OCI-LY7 (cell line): Measurements from ENCODE around the gene THAP4.

Source experiments
- EZH2phosphoT487 ChIP-seq: fragments of 200-600 bp; sonication (generic); IDR thresholded peaks from 2 replicates; pipeline ENCODE4 v1.6.1; 2018; ENCODE audit warnings: low read depth, borderline replicate concordance, mild to moderate bottlenecking, mixed run types, antibody characterized with exemption, low read length, moderate library complexity, mixed read lengths
- TF ChIP-seq, protein P1 (sequence below): fragments of 200-600 bp; sonication (generic); conservative IDR thresholded peaks from 2 replicates; pipeline ENCODE4 v1.5.1; 2014; ENCODE audit warnings: mild to moderate bottlenecking, antibody characterized with exemption, low read length, moderate library complexity, mixed read lengths

DNA sequence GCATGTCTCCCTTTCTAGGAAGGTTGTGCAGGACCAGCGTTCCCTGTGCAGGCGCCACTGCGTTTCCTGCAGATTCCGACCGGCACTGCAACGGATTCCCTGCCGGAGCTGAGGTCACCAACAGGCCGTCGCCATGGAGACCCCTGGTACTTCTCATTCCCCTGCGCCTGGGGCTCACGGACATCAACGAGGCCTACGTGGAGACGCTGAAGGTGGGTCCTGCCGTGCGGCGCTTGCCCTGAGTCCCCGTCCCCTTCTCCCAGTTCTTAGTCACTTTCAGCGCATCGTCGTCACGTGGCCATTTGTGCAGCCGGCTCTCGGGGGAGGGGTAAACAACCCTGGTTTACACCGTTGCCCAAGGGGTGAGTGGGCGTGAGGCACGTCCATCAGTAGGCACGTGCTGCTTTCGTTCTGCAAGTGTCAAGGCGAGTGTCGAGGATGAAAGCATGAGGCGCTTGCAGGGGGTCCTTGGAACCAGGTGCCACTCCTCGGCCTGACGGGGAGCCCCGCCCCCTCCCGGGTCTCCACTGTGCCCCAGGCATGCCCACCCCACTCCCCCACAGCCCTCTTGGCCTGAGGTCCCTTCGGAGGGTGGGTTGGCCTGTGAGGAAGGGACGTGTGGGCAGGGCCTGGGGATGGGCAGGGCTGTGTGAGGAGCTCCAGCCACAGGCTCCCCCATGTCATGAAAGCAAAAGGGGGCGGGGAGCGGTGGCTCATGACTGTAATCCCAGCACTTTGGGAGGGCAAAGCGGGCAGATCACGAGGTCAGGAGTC lies 29.9 kb upstream of the THAP4 start:
- TF ChIP-seq, protein P1, sequence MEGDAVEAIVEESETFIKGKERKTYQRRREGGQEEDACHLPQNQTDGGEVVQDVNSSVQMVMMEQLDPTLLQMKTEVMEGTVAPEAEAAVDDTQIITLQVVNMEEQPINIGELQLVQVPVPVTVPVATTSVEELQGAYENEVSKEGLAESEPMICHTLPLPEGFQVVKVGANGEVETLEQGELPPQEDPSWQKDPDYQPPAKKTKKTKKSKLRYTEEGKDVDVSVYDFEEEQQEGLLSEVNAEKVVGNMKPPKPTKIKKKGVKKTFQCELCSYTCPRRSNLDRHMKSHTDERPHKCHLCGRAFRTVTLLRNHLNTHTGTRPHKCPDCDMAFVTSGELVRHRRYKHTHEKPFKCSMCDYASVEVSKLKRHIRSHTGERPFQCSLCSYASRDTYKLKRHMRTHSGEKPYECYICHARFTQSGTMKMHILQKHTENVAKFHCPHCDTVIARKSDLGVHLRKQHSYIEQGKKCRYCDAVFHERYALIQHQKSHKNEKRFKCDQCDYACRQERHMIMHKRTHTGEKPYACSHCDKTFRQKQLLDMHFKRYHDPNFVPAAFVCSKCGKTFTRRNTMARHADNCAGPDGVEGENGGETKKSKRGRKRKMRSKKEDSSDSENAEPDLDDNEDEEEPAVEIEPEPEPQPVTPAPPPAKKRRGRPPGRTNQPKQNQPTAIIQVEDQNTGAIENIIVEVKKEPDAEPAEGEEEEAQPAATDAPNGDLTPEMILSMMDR: no peak
- TF ChIP-seq EZH2phosphoT487: no peak
